Trophoblast cell (in vitro differentiated cells and primary cell): ENCODE data around the gene PTGER1.

Experiments used
- DNase-seq, 2 donors: peaks; one replicate each; pipeline ENCODE4 v3.0.0-alpha.2; 2016
- H2AFZ ChIP-seq: 2 replicates; pipeline ENCODE4 v1.6.1; 2013; ENCODE audit warnings: low read length, moderate library complexity, mild to moderate bottlenecking; ENCODE audit not compliant: insufficient read depth, poor library complexity
- H2AK5ac ChIP-seq: 2 replicates; pipeline ENCODE4 v1.6.1; 2013; ENCODE audit warnings: mild to moderate bottlenecking, low read length
- H2BK120ac ChIP-seq: 2 replicates; pipeline ENCODE4 v1.6.1; 2013; ENCODE audit warnings: low read length, mild to moderate bottlenecking, moderate library complexity; ENCODE audit not compliant: insufficient read depth, poor library complexity
- H2BK12ac ChIP-seq: 2 replicates; pipeline ENCODE4 v1.6.1; 2013; ENCODE audit warnings: mild to moderate bottlenecking, low read length, moderate library complexity
- H2BK5ac ChIP-seq: 2 replicates; pipeline ENCODE4 v1.6.1; 2013; ENCODE audit warnings: low read length, low read depth, moderate library complexity, mild to moderate bottlenecking; ENCODE audit not compliant: poor library complexity
- H3K14ac ChIP-seq: 2 replicates; pipeline ENCODE4 v1.6.1; 2013; ENCODE audit warnings: mild to moderate bottlenecking, low read length
- H3K18ac ChIP-seq: 2 replicates; pipeline ENCODE4 v1.6.1; 2013; ENCODE audit warnings: mild to moderate bottlenecking, low read length
- H3K23ac ChIP-seq: 2 replicates; pipeline ENCODE4 v1.6.1; 2013; ENCODE audit warnings: low read length
- H3K27ac ChIP-seq: 2 replicates; pipeline ENCODE4 v1.5.1; 2013; ENCODE audit warnings: low read depth, mild to moderate bottlenecking, inconsistent platforms, low read length, moderate library complexity
- H3K27me3 ChIP-seq: 2 replicates; pipeline ENCODE4 v1.6.1; 2013; ENCODE audit warnings: inconsistent platforms, mild to moderate bottlenecking, low read length, moderate library complexity; ENCODE audit not compliant: insufficient read depth
- H3K36me3 ChIP-seq, 2 experiments: 1 replicate in 1 of 2; 2 replicates in 1 of 2; pipeline ENCODE4 v1.6.1; 2013; ENCODE audit warnings: low read length in 2 of 2, mild to moderate bottlenecking in 2 of 2, moderate library complexity in 1 of 2; ENCODE audit not compliant: insufficient read depth in 2 of 2, control insufficient read depth in 1 of 2
- H3K4ac ChIP-seq: 2 replicates; pipeline ENCODE4 v1.6.1; 2013; ENCODE audit warnings: low read depth, mild to moderate bottlenecking, low read length, moderate library complexity
- H3K4me1 ChIP-seq, 2 experiments: 1 replicate in 1 of 2; 2 replicates in 1 of 2; pipeline ENCODE4 v1.6.1; 2013; ENCODE audit warnings: low read length in 2 of 2, mild to moderate bottlenecking in 2 of 2, moderate library complexity in 1 of 2; ENCODE audit not compliant: insufficient read depth in 2 of 2, control insufficient read depth in 1 of 2
- H3K4me2 ChIP-seq: 2 replicates; pipeline ENCODE4 v1.6.1; 2013; ENCODE audit warnings: inconsistent platforms, mild to moderate bottlenecking, low read length, moderate library complexity
- H3K4me3 ChIP-seq: 2 replicates; pipeline ENCODE4 v1.5.1; 2013; ENCODE audit warnings: mild to moderate bottlenecking, low read depth, low read length, inconsistent platforms
- H3K79me1 ChIP-seq: one replicate; pipeline ENCODE4 v1.6.1; 2013; ENCODE audit warnings: low read length
- H3K79me2 ChIP-seq: 2 replicates; pipeline ENCODE4 v1.6.1; 2013; ENCODE audit warnings: low read length, mild to moderate bottlenecking; ENCODE audit not compliant: control insufficient read depth, insufficient read depth, poor library complexity
- H3K9ac ChIP-seq: 2 replicates; pipeline ENCODE4 v1.6.1; 2013; ENCODE audit warnings: mild to moderate bottlenecking, low read length
- H3K9me3 ChIP-seq: 2 replicates; pipeline ENCODE4 v1.6.1; 2013; ENCODE audit warnings: low read depth, mild to moderate bottlenecking, control low read depth, inconsistent platforms, low read length; ENCODE audit not compliant: insufficient read depth
- H4K12ac ChIP-seq: 2 replicates; pipeline ENCODE4 v1.6.1; 2013; ENCODE audit warnings: low read depth, mild to moderate bottlenecking, low read length, moderate library complexity
- H4K8ac ChIP-seq: 2 replicates; pipeline ENCODE4 v1.6.1; 2013; ENCODE audit warnings: low read depth, mild to moderate bottlenecking, low read length, moderate library complexity
- H4K91ac ChIP-seq: one replicate; pipeline ENCODE4 v1.6.1; 2013; ENCODE audit warnings: low read depth, mild to moderate bottlenecking, low read length, moderate library complexity
- WGBS: extraction: QIAGEN DNeasy Blood & Tissue Kit; methylation state at CpG from one replicate; pipeline ENCODE4 v1.1.7; 2013; ENCODE audit warnings: missing lambda C conversion rate; ENCODE audit not compliant: insufficient read length, insufficient coverage; ENCODE audit errors: extremely low coverage; 5-methylcytosine and 5-hydroxymethylcytosine counted together

Gene PTGER1

GRCh38 chr19:14476673-14477401, 1.7 kb upstream of the PTGER1 start:
- no CpG with 5 or more reads among the region's 26 CpGs for WGBS
- Histone ChIP-seq H3K4ac (no peak overlapping the region), H3K23ac (no peak overlapping the region), H4K8ac (no peak overlapping the region), H3K79me1 (no peaks in the 10 kb centered on the region), H3K14ac (no peak overlapping the region), H2AK5ac (no peak overlapping the region), H3K27me3 (no peaks in the 10 kb centered on the region), H3K27ac (no peak overlapping the region), H3K4me3 (peak overlapping the region; percentile 23), H3K36me3 (peaks cover 34 to 35% of the 10 kb centered on the region in 2 experiments), H3K18ac (no peak overlapping the region), H2BK12ac (no peak overlapping the region), H3K9me3 (no peaks in the 10 kb centered on the region), H2BK120ac (no peak overlapping the region), H2AFZ (no peak overlapping the region), H3K4me2 (no peak overlapping the region), H2BK5ac (no peak overlapping the region), H3K9ac (no peak overlapping the region), H4K12ac (no peak overlapping the region), H3K4me1 (peaks cover 0 to 8% of the 10 kb centered on the region in 2 experiments), H3K79me2 (no peaks in the 10 kb centered on the region), H4K91ac (no peak overlapping the region)
- DNase-seq = peak; percentile 64 to 75

GRCh38 chr19:14476327-14476672, 1.1 kb upstream of the PTGER1 start:
- Histone ChIP-seq H3K9me3 (no peaks in the 10 kb centered on the region), H3K36me3 (peaks cover 32 to 35% of the 10 kb centered on the region in 2 experiments), H3K14ac (no peak overlapping the region), H4K8ac (no peak overlapping the region), H3K18ac (no peak overlapping the region), H3K4me3 (no peak overlapping the region), H3K9ac (no peak overlapping the region), H3K27ac (no peak overlapping the region), H2BK12ac (no peak overlapping the region), H3K4ac (no peak overlapping the region), H2AK5ac (no peak overlapping the region), H3K4me1 (peaks cover 0 to 8% of the 10 kb centered on the region in 2 experiments), H3K79me1 (no peaks in the 10 kb centered on the region), H3K4me2 (no peak overlapping the region), H2BK5ac (no peak overlapping the region), H3K79me2 (no peaks in the 10 kb centered on the region), H4K91ac (no peak overlapping the region), H2AFZ (no peak overlapping the region), H3K27me3 (no peaks in the 10 kb centered on the region), H4K12ac (no peak overlapping the region), H3K23ac (no peak overlapping the region), H2BK120ac (no peak overlapping the region)
- no CpG with 5 or more reads among the region's 7 CpGs for WGBS
- no peak for DNase-seq

- Histone ChIP-seq H3K18ac (no peak overlapping the region), H3K23ac (no peak overlapping the region)
- no CpG with 5 or more reads among the region's 12 CpGs for WGBS
These were observed 327 bp downstream of the PTGER1 start for GRCh38 chr19:14474827-14475226.

GRCh38 chr19:14473978-14474578, 1.1 kb downstream of the PTGER1 start:
- Histone ChIP-seq H3K79me1 (no peaks in the 10 kb centered on the region), H3K79me2 (no peaks in the 10 kb centered on the region), H3K4me1 (peaks cover 0 to 8% of the 10 kb centered on the region in 2 experiments), H4K12ac (no peak overlapping the region), H4K8ac (no peak overlapping the region), H4K91ac (no peak overlapping the region), H3K4me3 (no peak overlapping the region), H3K14ac (no peak overlapping the region), H3K9ac (no peak overlapping the region), H3K27ac (no peak overlapping the region), H3K18ac (no peak overlapping the region), H3K23ac (no peak overlapping the region), H3K27me3 (no peaks in the 10 kb centered on the region), H2BK120ac (no peak overlapping the region), H3K9me3 (peaks cover 2% of the 10 kb centered on the region), H2AK5ac (no peak overlapping the region), H2BK5ac (no peak overlapping the region), H3K4ac (no peak overlapping the region), H2BK12ac (no peak overlapping the region), H3K4me2 (no peak overlapping the region), H3K36me3 (peaks cover 19 to 21% of the 10 kb centered on the region in 2 experiments), H2AFZ (no peak overlapping the region)
- no CpG with 5 or more reads among the region's 53 CpGs for WGBS
- peak; percentile 66 to 71 for DNase-seq

More at GRCh38 chr19:14474827-14475226, 327 bp downstream of the PTGER1 start:
- Histone ChIP-seq H3K27ac (no peak overlapping the region), H3K4me2 (no peak overlapping the region), H2AFZ (no peak overlapping the region), H4K8ac (no peak overlapping the region), H3K9ac (no peak overlapping the region), H2BK5ac (no peak overlapping the region), H4K12ac (no peak overlapping the region), H3K79me1 (no peaks in the 10 kb centered on the region), H2AK5ac (no peak overlapping the region), H3K4me3 (no peak overlapping the region), H2BK120ac (no peak overlapping the region), H3K27me3 (no peaks in the 10 kb centered on the region), H3K9me3 (no peaks in the 10 kb centered on the region), H3K79me2 (no peaks in the 10 kb centered on the region), H3K4me1 (peaks cover 0 to 8% of the 10 kb centered on the region in 2 experiments), H3K36me3 (peaks cover 26 to 28% of the 10 kb centered on the region in 2 experiments), H3K14ac (no peak overlapping the region), H3K4ac (no peak overlapping the region), H4K91ac (no peak overlapping the region), H2BK12ac (no peak overlapping the region)
- no peak for DNase-seq
